IPS-18a (cell line): ENCODE measurements around the gene FOXP4.

Source experiments
- H3K27ac ChIP-seq: one replicate; pipeline ENCODE4 v1.5.1; 2013; ENCODE audit warnings: low read length
- H3K27me3 ChIP-seq: one replicate; pipeline ENCODE4 v1.6.1; 2013; ENCODE audit warnings: mild to moderate bottlenecking, low read length; ENCODE audit not compliant: control insufficient read depth, insufficient read depth
- H3K36me3 ChIP-seq: one replicate; pipeline ENCODE4 v1.6.1; 2013; ENCODE audit warnings: low read depth, low read length; ENCODE audit not compliant: control insufficient read depth
- H3K4me1 ChIP-seq: one replicate; pipeline ENCODE4 v1.6.1; 2013; ENCODE audit warnings: low read depth, low read length; ENCODE audit not compliant: control insufficient read depth
- H3K4me3 ChIP-seq: one replicate; pipeline ENCODE4 v1.5.1; 2013; ENCODE audit warnings: low read length
- H3K9ac ChIP-seq: one replicate; pipeline ENCODE4 v1.6.1; 2013; ENCODE audit warnings: mild to moderate bottlenecking, low read length, moderate library complexity
- H3K9me3 ChIP-seq: one replicate; pipeline ENCODE4 v1.6.1; 2013; ENCODE audit warnings: low read depth, low read length; ENCODE audit not compliant: control insufficient read depth

The FOXP4 gene

GRCh38 chr6:41581381-41581991, 35.3 kb downstream of the FOXP4 start:
- Histone ChIP-seq H3K4me3 (no peak overlapping the region), H3K4me1 (peaks cover 36% of the 10 kb centered on the region), H3K36me3 (no peaks in the 10 kb centered on the region), H3K9ac (no peak overlapping the region), H3K9me3 (no peaks in the 10 kb centered on the region), H3K27ac (no peak overlapping the region), H3K27me3 (no peaks in the 10 kb centered on the region)

GRCh38 chr6:41582540-41582939, 36.4 kb downstream of the FOXP4 start:
- peaks cover 29% of the 10 kb centered on the region for H3K4me1 ChIP-seq
- H3K9ac ChIP-seq = no peak overlapping the region
- H3K36me3 ChIP-seq = no peaks in the 10 kb centered on the region
- H3K27ac ChIP-seq = no peak overlapping the region
- H3K9me3 ChIP-seq = no peaks in the 10 kb centered on the region
- no peak overlapping the region for H3K4me3 ChIP-seq
- no peaks in the 10 kb centered on the region for H3K27me3 ChIP-seq

GRCh38 chr6:41583565-41583964, 37.4 kb downstream of the FOXP4 start:
- H3K4me1 ChIP-seq = peaks cover 22% of the 10 kb centered on the region
- no peaks in the 10 kb centered on the region for H3K27me3 ChIP-seq
- no peak overlapping the region for H3K4me3 ChIP-seq
- no peaks in the 10 kb centered on the region for H3K9me3 ChIP-seq
- no peaks in the 10 kb centered on the region for H3K36me3 ChIP-seq
- no peak overlapping the region for H3K27ac ChIP-seq
- H3K9ac ChIP-seq = no peak overlapping the region

DNA sequence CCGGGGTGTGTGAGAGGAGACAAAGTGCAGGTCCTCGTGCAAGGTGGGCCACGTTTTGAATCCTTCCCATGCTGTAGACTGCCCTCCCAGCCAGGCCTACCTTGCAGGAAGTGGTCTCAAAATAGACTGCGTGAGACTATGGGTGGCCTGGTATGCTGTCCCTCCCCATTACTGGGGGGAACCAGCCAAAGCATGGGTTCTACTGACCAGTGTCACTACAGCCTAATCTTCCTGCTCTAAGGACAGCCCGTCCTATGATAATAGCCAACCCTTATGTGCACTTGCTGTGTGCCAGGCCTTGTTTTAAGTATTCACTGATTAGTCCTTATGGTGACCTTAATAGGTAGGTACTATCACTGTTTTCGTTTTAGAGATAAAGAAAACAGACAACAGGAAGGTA, 38.0 kb downstream of the FOXP4 start:
- Histone ChIP-seq H3K4me3 (no peak overlapping the region), H3K4me1 (peaks cover 17% of the 10 kb centered on the region), H3K27ac (no peak overlapping the region), H3K36me3 (peaks cover 4% of the 10 kb centered on the region), H3K9ac (no peak overlapping the region), H3K27me3 (no peaks in the 10 kb centered on the region), H3K9me3 (no peaks in the 10 kb centered on the region)

DNA sequence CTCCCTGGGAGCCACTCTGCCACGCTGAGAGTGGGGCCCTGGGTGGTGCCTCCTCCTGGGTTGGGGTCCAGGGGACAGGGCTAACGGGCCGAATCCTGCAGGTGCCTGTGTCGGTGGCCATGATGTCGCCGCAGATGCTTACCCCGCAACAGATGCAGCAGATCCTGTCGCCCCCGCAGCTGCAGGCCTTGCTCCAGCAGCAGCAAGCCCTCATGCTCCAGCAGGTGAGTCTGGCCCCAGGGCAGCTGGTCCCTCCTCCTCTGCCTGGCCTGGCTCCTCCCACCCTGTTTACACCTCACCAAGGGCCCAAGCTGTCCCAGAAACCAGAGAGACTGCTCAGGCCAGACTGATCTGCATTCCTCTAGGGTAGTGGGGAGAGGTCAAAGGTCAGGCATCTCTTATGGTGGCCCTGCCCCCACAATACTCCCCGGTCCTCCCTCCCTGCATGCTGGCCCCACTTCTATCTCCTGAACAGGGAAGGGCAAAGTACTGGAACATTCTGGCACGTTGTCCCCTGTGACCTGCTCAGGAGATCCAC, 38.6 kb downstream of the FOXP4 start:
- Histone ChIP-seq H3K27me3 (no peaks in the 10 kb centered on the region), H3K4me3 (no peak overlapping the region), H3K4me1 (peaks cover 11% of the 10 kb centered on the region), H3K9me3 (no peaks in the 10 kb centered on the region), H3K9ac (no peak overlapping the region), H3K27ac (no peak overlapping the region), H3K36me3 (peaks cover 6% of the 10 kb centered on the region)

- Histone ChIP-seq H3K27ac (no peak overlapping the region), H3K36me3 (peaks cover 6% of the 10 kb centered on the region), H3K27me3 (no peaks in the 10 kb centered on the region), H3K9me3 (no peaks in the 10 kb centered on the region), H3K9ac (no peak overlapping the region), H3K4me1 (peaks cover 10% of the 10 kb centered on the region), H3K4me3 (no peak overlapping the region)
Measured at GRCh38 chr6:41585605-41586004, 39.4 kb downstream of the FOXP4 start.

GRCh38 chr6:41586252-41587007, 40.2 kb downstream of the FOXP4 start:
- Histone ChIP-seq H3K27me3 (peaks cover 8% of the 10 kb centered on the region), H3K27ac (no peak overlapping the region), H3K36me3 (peaks cover 6% of the 10 kb centered on the region), H3K4me3 (no peak overlapping the region), H3K4me1 (peaks cover 12% of the 10 kb centered on the region), H3K9ac (no peak overlapping the region), H3K9me3 (no peaks in the 10 kb centered on the region)

DNA sequence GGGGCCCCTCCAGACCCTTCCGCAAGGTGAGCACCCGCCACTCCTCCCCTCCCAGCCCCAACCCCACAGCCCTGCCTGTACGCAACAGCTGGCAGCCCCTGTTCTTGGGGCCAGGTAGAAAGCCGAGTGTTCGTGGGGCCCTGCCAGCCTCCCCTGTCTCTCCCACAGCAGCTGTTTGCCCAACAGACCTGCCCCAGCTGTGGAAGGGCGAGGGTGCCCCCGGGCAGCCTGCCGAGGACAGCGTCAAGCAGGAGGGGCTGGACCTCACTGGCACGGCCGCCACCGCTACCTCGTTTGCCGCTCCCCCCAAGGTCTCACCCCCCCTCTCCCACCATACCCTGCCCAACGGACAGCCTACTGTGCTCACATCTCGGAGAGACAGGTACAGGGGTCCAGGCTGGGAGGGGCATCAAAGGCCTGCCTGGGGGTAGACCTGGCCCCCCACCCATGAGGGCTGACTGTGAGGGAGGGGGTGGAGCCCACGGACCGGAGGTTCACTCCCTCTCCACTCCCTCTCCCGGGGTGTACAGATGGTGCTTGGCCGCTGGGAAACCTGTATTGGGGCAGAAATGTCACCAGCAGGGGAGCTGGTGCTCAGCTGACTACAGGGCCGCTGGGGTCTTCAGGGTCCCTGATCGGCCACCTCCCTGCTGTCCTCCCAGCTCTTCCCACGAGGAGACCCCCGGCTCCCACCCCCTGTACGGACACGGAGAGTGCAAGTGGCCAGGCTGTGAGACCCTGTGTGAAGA, 41.1 kb downstream of the FOXP4 start:
- no peak overlapping the region for H3K27ac ChIP-seq
- H3K36me3 ChIP-seq = peaks cover 6% of the 10 kb centered on the region

DNA sequence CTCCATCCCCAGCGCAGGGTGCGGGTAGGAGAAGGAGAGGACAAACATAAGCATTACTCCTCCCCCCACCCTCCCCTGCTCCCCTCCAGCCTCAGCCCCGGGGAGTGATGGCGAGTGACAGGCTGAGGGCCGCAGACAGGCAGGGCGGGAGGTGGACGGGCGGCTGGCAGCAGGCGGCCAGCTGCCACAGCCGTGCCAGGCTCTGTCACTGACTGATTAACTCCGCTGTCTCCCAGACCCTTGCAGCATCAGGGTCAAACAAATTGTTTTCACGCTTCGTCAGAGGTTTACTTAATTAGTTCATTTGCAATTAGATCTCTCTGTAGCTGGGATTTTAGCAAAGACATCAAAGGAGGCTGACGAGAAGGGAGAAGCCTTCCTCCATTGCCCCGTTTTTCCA, 41.9 kb downstream of the FOXP4 start:
- Histone ChIP-seq H3K9me3 (no peaks in the 10 kb centered on the region), H3K4me1 (peaks cover 16% of the 10 kb centered on the region), H3K4me3 (no peak overlapping the region), H3K36me3 (peaks cover 6% of the 10 kb centered on the region), H3K27ac (no peak overlapping the region), H3K9ac (no peak overlapping the region), H3K27me3 (peaks cover 8% of the 10 kb centered on the region)

More for the DNA sequence above, 41.1 kb downstream of the FOXP4 start:
- Histone ChIP-seq H3K9ac (no peak overlapping the region), H3K27me3 (peaks cover 8% of the 10 kb centered on the region), H3K4me1 (peaks cover 16% of the 10 kb centered on the region), H3K9me3 (no peaks in the 10 kb centered on the region), H3K4me3 (no peak overlapping the region)

- Histone ChIP-seq H3K4me1 (peaks cover 16% of the 10 kb centered on the region), H3K27me3 (peaks cover 8% of the 10 kb centered on the region), H3K4me3 (no peak overlapping the region), H3K36me3 (peaks cover 6% of the 10 kb centered on the region), H3K27ac (no peak overlapping the region), H3K9me3 (no peaks in the 10 kb centered on the region), H3K9ac (no peak overlapping the region)
Measured at GRCh38 chr6:41589223-41589622, 43.0 kb downstream of the FOXP4 start.
